ENCODE measurements around the gene ANTKMT.

- no peak for TF ChIP-seq USF2 (IDR thresholded peaks at IDR 0.05; ENCODE audit: low read length)
- TF ChIP-seq, protein P1, sequence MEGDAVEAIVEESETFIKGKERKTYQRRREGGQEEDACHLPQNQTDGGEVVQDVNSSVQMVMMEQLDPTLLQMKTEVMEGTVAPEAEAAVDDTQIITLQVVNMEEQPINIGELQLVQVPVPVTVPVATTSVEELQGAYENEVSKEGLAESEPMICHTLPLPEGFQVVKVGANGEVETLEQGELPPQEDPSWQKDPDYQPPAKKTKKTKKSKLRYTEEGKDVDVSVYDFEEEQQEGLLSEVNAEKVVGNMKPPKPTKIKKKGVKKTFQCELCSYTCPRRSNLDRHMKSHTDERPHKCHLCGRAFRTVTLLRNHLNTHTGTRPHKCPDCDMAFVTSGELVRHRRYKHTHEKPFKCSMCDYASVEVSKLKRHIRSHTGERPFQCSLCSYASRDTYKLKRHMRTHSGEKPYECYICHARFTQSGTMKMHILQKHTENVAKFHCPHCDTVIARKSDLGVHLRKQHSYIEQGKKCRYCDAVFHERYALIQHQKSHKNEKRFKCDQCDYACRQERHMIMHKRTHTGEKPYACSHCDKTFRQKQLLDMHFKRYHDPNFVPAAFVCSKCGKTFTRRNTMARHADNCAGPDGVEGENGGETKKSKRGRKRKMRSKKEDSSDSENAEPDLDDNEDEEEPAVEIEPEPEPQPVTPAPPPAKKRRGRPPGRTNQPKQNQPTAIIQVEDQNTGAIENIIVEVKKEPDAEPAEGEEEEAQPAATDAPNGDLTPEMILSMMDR (IDR thresholded peaks at IDR 0.05; ENCODE audit: control extremely low read depth in 1 of 3, insufficient read depth in 1 of 3, low read depth in 1 of 3, low read length in 3 of 3), result no peak
- TF ChIP-seq TCF12 (IDR thresholded peaks at IDR 0.05; ENCODE audit: low read depth, low read length), result no peak
- no peak for TF ChIP-seq POLR2A (IDR thresholded peaks at IDR 0.05; ENCODE audit: control extremely low read depth in 1 of 2, low read depth in 2 of 2, low read length in 2 of 2)
- no peak for TF ChIP-seq EZH2 (IDR thresholded peaks at IDR 0.05; ENCODE audit: low read depth, low read length, severe bottlenecking)
- TF ChIP-seq HDAC2 (IDR thresholded peaks at IDR 0.05; ENCODE audit: borderline replicate concordance in 1 of 2, low read depth in 2 of 2, low read length in 2 of 2), result no peak
- no peak for TF ChIP-seq MAX (IDR thresholded peaks at IDR 0.05)
- no peak for TF ChIP-seq SUZ12 (IDR thresholded peaks at IDR 0.05; ENCODE audit: low read length)
- TF ChIP-seq SIN3A (conservative IDR thresholded peaks at IDR 0.05 in 1 of 2, IDR thresholded peaks at IDR 0.05 in 1 of 2; ENCODE audit: low read depth in 1 of 2, low read length in 2 of 2), result no peak
These were observed 21.2 kb downstream of the ANTKMT start for GRCh38 chr16:741986-742629.
